A549 (cell line): ENCODE data around the gene OCA2.

Experiments used
- PHF8 ChIP-seq: fragments of 200-600 bp; sonication (generic); IDR thresholded peaks from 2 replicates; pipeline ENCODE4 v1.6.1; 2016; ENCODE audit warnings: low read depth, mild to moderate bottlenecking, antibody characterized with exemption, moderate library complexity, borderline replicate concordance
- RFX5 ChIP-seq: fragments of 450-650 bp; IDR thresholded peaks from 2 replicates; pipeline ENCODE4 v1.7.1; 2014; ENCODE audit warnings: antibody characterized with exemption, mild to moderate bottlenecking, moderate library complexity

- TF ChIP-seq PHF8 (no peak), RFX5 (no peak)
Observed at GRCh38 chr15:27831384-27832236, 267.5 kb downstream of the OCA2 start.
